ENCODE data around the gene CRLF2. TPM values are rescaled to one million over a fixed set of nuclear protein-coding genes. Genes with fewer than 3 reads are reported as not detected.
"Not testable (repeated sequence)": the region's sequence is repeated elsewhere in the genome, so short reads cannot be mapped to it uniquely, and the experiment has no call there.

The CRLF2 gene, protein sequence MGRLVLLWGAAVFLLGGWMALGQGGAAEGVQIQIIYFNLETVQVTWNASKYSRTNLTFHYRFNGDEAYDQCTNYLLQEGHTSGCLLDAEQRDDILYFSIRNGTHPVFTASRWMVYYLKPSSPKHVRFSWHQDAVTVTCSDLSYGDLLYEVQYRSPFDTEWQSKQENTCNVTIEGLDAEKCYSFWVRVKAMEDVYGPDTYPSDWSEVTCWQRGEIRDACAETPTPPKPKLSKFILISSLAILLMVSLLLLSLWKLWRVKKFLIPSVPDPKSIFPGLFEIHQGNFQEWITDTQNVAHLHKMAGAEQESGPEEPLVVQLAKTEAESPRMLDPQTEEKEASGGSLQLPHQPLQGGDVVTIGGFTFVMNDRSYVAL
- total RNA-seq = not detected
- long read RNA-seq = 0 reads

DNA sequence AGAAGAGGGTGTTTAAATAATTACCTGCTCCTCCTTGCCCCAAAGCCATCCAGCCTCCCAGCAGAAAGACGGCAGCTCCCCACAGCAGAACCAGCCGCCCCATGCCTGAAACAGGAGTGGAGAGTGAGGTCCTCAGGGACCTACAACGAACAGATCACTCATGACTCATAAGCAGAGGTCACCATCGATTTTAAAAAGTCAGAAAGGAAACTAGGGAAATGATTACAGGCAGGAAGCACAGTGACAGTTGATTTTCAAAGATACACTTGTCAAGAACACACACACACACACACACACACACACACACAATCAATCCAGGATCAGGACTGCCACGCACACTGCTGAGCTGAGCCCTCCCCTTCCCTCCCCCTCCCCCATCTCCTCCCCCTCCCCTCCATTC is at the start of gene CRLF2:
Gene CRLF2 (minus strand): TSS at position 118 of the 400 bp plus-strand sequence. CDS start 15 bp downstream, at position 103.
- intact Hi-C loops (cut with DNase I) = no loop called here
- DNase-seq (ENCODE audit: low spot score) = no peak

DNA sequence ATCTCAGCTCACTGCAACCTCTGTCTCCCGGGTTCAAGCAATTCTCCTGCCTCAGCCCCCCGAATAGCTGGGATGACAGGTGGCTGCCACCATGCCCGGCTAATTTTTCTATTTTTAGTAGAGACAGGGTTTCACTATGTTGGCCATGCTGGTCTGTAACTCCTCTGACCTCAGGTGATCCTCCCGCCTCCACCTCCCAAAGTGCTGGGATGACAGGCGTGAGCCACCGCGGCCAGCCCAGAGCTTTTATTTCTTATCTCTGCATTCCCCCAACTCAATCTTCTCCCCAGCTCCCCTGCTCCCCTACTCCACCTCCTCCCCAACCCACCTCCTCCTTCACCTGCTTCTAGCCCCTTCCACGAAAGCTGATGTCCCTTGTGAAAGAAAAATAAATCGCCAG is 49.3 kb upstream of the CRLF2 start:
- DNase-seq (ENCODE audit: low spot score); intact Hi-C loops (cut with DNase I): not testable (repeated sequence)

DNA sequence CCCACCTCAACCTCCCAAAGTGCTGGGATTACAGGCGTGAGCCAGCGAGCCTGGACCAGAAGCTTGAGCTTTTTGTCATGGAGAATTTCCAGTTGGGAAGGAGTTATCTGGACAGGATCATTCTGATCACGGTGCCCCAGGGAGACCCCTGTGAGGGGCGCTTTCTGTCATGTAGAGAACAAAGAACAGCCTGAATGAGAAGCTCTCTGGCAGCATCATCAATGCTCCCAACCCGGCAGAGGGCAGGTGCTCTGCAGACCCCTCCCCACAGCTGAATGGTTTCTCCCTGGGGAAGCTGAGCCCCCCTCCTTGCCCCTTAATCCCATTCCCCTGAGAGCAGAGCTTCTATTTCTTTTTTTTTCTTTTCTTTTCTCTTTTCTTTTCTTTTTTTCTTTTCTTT is 48.8 kb upstream of the CRLF2 start:
- DNase-seq (ENCODE audit: low spot score) = no peak

DNA sequence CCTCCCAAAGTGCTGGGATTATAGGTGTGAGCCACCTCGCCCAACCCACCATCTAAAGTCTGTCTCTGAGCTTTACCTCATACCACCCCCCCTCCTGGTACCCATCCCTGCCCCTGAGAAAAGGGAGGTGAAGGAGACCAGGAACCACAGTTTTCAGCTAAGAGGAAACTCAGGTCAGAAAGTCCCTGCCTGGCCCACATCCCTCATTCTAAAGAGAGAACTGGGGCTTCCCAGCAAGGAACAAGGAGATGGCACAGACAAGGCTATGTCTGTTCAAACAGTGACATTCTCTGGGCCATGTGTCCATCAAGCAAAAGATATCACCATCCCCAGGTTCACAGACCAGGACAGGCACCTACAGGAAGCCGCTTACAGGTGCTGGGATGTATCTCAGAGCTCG is 40.4 kb upstream of the CRLF2 start:
- intact Hi-C loops (cut with DNase I) = no loop called here
- DNase-seq (ENCODE audit: low spot score) = no peak

More for the DNA sequence above, 48.8 kb upstream of the CRLF2 start:
- intact Hi-C loops (cut with DNase I) = no loop called here

DNA sequence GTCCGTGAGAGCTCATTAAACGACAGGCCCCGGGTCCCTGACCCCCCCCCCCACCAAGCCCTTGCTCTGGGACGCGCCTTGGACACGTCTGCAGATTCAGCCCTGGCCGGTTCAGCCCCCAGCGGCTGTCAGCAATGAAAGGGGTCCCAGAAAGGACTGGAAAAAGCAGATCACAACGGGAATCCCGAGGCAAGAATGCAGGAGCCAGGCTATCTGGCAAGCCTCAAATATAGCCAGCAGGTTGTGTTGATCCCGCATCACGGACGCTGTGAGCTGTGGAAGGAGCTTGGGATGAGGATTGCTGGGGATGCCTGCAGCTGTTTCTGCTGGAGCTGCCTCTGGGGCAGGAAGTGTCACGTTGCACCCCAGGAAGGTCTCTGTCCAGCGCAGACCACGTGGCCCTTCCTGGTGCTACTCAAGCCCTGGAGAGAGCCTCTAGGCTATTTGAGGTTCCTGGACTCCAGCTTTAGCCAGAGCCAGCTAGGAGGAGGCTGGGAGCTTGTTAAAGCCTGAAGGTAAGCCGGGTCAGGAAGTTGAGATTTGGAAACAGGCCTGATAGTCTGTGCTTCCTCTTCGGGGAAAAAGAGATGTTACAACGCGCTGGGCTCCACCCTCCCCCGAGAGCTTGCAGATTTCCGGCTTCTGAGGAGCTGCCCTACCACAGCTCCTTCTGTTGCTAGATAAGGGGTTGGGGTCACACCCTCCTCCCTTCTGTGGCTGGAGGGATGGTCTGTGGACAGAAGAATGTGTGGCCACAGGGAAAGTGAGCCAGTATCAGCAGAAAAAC is 36.8 kb upstream of the CRLF2 start:
- peak; percentile 91 for DNase-seq (ENCODE audit: low spot score)
- intact Hi-C loops (cut with DNase I) = loop anchor here (5.0 kb wide), 1 partner anchor 143 kb away; the partner anchor contains the start of gene SLC25A6

DNA sequence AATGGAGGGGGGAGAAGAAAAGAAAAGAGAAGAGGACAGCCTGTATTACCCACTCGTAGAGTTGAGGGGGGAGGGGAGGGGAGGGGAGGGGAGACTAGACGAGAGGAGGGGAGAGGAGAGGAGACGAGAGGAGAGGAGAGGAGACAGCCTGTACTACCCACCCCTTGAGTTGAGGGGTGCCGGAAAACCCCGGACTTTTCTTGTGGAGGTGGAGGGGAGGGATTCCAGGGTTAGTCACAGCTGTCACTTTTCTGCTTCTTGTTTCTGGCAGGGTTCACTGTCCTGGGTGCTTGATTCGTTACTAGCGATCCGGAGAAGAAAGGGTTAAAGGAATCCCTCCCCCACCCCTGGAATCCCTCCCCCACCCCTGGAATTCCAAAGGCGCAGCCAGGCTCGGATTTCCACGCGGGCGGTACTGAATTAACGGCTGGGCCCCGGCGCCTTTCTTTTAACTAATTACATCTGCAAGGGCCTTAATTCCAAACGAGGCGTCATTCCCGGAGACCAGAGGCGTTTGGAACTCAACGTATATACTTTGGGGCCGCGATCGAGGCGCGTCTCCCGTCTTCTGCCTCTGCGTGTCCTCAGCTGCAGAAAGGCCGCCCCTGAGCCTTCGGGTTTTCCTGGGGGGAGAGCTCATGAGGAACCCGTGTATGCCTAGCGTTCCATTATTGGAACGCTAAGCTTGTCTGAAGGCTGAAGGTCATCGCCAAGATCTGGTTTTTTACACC is 36.0 kb upstream of the CRLF2 start:
- DNase-seq (ENCODE audit: low spot score) = no peak
- intact Hi-C loops (cut with DNase I) = loop anchor here (5.0 kb wide), 1 partner anchor 144 kb away; the partner anchor contains the start of gene SLC25A6

DNA sequence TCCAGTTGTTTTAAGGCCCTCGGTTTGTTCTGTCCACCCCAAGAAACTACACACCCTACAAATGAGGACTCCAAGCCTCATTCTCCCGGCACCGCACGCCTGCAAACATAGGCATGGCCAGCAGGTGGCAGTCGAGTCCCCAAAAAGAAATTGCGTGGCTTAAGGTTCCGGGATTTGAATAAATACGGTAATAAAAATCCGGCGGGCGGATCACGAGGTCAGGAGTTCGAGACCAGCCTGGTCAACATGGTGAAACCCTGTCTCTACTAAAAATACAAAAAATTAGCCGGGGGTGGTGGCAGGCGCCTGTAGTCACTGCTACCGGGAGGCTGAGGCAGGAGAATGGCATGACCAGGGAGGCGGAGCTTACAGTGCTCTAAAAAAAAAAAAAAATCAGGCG is 34.4 kb upstream of the CRLF2 start:
- intact Hi-C loops (cut with DNase I) = loop anchor here (5.0 kb wide), 1 partner anchor 145 kb away; the partner anchor contains the start of gene SLC25A6

DNA sequence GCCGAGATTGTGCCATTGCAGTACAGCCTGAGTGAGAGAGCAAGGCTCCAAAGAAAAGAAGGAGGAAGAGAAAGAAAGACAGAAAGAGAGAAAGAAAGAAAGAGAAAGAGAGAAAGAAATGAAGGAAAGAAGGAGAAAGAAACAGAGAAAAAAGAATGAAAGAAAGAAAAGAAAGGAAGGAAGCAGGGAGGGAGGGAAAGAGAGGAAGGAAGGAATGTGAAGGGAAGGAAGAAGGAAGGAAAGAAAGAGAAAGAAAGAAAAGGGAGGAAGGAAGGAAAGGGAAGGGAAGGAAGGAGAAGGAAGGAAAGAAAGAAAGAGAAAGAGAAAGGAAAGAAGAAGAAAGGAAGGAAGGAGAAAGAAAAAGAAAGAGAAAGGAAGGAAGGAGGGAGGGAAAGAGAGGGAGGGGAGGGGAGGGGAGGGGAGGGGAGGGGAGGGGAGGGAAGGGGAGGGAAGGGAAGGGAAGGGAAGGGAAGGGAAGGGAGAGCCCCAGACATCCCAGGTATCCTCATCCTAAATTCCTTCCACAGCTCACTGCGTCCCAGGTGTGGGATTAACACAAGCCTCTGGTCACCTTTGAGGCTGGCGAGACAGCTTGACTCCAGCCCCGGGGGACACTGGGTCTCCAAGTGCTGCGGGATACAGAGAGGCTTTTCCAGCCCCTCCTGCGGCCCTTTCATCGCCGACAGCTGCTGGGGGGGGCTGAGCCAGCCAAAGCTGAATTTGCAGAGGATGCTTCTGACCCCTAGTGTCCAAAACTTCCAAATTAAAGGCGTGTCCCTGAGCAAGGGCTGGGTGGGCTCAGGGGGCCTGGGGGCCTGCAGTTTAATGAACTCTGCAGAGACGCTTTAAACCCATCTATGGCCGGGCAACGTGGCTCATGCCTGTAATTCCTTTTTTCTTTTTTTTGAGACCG is 32.0 kb upstream of the CRLF2 start:
- no peak for DNase-seq (ENCODE audit: low spot score)
- intact Hi-C loops (cut with DNase I) = loop anchor here (5.0 kb wide), 1 partner anchor 148 kb away; the partner anchor contains the start of gene SLC25A6

More for the DNA sequence above, 34.4 kb upstream of the CRLF2 start:
- DNase-seq (ENCODE audit: low spot score) = peak; percentile 85

DNA sequence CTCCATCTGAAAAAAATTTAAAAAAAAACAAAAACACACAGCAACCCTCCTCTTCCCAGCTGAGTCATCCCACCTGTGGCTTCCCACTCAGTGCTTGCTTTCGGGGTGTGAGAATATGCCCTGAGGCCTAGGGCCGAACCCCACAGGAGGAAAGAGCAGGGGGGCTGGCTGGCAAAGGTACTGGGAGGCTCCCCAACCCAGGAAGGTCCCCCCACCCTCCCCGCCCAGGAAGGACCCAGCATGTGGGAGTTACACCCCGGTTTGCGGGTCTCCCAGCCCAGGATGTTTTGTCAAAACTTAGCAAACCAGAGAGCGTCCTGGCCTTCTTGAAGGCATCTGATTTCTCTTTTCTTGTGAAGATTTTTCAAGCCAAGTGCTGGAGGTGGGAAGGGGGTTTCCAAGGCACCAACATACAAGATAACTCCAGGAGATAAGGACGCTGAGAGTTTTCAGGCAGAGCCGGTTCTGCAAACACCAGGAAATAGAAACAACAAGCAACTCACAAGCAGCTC is 30.5 kb upstream of the CRLF2 start:
- DNase-seq (ENCODE audit: low spot score) = no peak
- intact Hi-C loops (cut with DNase I) = no loop called here

DNA sequence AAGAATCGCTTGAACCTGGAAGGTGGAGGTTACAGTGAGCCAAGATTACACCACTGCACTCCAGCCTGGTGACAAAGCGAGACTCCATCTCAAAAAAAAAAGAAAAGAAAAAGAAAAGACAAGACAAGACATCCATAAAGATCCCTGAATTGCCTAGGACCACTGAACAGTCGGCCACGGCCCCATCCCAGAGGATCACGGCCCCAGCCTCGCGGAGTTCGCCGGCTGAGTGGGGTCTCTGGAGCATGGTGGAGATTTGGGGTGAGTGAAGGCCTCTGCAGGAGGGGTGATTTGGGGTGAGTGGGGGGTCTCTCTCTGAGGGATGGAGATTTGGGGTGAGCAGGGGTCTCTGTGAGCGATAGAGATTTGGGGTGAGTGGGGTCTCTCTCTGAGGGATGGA is 28.1 kb upstream of the CRLF2 start:
- DNase-seq (ENCODE audit: low spot score); intact Hi-C loops (cut with DNase I): not testable (repeated sequence)

DNA sequence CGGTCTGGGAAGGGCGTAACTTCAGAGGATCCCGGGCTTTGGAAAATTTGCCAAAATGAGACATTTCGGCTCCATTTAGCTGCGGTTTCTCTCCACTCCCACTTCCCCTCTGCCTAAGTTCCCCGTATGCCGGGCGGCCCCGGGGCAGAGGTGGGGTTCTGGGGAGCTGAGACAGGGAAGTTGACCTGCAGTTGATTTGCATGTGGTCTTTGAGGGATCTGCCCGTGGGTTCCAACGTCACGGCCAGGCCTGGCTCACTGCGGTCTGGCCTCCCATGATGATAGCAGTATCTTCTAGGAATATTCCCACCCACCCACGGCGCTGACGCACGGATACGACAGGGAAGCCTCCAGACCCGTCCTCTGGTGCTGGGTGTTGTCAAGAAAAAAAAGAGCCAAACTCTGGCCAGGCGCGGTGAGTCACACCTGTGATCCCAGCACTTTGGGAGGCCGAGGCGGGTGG is 27.3 kb upstream of the CRLF2 start:
- peak; percentile 91 for DNase-seq (ENCODE audit: low spot score)
- intact Hi-C loops (cut with DNase I) = no loop called here

DNA sequence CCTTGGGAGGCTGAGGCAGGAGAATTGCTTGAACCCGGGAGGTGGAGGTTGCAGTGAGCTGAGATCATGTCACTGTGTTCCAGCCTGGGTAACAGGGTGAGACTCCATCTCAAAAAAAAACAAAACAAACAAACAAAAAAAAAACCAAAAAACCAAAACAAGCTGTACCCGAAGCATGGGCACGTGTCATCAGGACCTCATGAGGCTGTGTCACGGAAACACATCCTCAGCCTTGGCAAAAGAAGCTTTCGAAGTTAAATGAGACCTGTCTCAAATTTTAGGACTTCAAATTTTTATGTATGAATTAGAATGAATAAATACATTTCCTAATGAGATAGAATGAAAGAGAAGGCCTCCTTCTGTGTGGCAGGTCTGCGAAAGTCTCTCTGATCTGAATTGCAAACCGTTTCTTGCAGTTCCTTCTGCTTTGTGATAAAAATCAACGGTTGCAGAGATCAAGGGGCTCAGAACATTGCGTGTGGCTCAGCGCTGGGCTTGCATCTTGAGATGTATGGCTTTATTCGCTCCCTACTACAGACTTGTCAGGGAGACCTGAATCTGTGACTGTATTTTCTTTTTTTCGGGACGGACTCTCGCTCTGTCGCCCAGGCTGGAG is 19.5 kb upstream of the CRLF2 start:
- intact Hi-C loops (cut with DNase I) = no loop called here
- no peak for DNase-seq (ENCODE audit: low spot score)

DNA sequence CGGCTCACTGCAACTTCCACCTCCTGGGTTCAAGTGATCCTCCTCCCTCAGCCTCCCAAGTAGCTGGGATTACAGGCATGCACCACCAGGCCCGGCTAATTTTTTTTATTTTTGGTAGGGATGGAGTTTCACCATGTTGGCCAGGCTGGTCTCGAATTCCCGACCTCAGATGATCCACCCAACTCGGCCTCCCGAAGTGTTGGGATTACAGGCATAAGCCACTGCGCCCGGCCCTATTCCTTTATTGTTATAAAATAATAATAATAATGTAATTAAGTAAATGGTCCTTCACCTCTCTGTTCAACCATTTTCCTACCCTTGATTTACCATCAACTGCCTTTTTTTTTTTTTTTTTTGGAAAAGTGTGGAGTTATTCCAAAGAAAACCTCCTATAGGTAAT is 15.7 kb upstream of the CRLF2 start:
- intact Hi-C loops (cut with DNase I); DNase-seq (ENCODE audit: low spot score): not testable (repeated sequence)

DNA sequence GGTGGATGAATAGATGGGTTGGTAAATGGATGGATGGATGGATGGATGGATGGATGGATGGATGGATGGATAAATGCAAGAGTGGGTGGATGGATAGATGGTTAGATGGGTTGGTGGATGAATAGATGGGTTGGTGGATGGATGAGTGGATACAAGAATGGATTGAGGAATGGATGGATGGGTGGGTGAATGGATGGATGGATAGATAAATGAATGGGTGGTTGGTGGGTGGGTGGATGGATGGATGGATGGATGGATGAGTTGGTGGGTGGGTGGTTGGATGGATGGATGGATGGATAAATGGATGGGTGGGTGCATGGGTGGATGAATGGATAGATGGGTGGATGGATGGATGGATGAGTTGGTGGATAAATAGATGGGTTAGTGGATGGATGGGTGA is 13.8 kb upstream of the CRLF2 start:
- intact Hi-C loops (cut with DNase I) = no loop called here
- no peak for DNase-seq (ENCODE audit: low spot score)

DNA sequence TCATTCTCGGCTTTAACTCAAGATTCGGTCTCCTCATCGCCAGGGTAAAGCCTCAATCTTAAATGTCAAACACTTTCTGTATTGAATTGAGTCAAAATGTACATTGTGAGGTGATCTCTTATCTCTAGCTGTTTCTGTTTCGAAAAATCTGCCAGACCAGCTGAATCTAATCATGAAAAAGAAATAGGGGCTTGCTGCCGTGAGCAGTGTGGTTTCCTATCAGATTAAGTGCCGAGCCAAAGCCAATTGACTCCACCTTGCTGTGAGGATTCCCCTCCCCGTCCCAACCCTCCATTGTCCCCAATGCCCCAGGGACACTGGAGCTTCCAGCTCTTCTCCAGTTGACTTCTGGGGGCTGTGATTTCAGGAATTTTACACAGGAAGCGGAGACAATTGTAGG is 12.5 kb upstream of the CRLF2 start:
- no peak for DNase-seq (ENCODE audit: low spot score)
- intact Hi-C loops (cut with DNase I) = no loop called here

DNA sequence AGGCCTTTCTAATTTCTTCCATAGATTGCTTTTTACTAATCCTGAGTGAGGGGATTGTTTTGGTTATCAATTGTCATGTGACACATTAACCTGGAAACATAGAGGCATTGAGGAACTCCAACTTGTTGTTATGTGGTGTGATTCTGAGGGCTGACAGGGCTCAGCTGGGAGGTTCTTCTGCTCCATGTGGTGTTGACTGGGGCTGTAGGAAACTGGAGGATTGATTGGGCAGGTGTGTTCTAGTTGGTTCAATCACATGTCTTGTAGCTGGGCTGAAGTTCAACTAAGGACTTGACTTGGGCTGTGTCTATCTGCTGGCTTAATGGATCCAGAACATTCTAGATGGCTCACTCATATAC is 10.8 kb upstream of the CRLF2 start:
- DNase-seq (ENCODE audit: low spot score) = peak; percentile 4
- intact Hi-C loops (cut with DNase I) = no loop called here

DNA sequence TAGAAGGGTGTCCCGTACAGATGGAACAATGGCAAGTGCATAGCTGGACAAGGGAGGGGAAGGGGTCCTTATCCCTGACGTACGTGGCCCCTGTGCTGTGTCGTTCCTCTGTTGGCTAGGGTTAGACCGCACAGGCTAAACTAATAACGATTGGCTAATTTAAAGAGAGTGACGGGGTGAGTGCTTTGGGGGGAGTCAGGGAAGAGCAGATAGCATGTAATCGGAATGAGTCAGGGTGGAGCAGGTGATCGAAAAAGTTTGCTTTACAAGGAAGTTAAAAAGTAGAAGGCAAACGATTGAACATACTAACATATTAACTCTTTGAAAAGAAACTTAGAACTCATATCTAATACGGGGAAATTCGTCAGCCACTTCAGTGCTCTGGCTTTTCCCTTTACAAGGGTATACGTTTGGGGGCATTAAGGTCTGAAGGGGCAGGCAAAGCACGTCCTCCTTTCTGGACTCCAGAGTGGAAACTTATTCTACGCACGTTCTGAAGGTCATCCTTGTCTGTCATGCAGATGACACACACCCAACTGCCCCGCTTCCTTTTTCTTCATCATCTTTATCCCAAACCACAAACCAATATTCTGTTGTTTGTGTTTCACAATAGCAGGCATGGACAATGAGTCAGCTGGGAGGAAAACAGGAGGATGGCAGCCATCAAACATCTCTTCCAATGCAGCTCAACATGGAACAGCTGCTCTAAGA is 10.2 kb upstream of the CRLF2 start:
- intact Hi-C loops (cut with DNase I) = no loop called here
- peak; percentile 51 for DNase-seq (ENCODE audit: low spot score)

Measured in cardiac septum (tissue), 1 donor.